PC-9 (cell line): Measurements from ENCODE around the gene XXYLT1.

ENCODE experiments used
- EZH2 ChIP-seq: fragments of 200-600 bp; sonication (generic); IDR thresholded peaks from 2 replicates; pipeline ENCODE4 v1.8.0; 2017; ENCODE audit warnings: antibody characterized with exemption, low read depth
- TF ChIP-seq, protein P1 (sequence below): fragments of 200-600 bp; sonication (generic); conservative IDR thresholded peaks from 2 replicates; pipeline ENCODE4 v1.6.1; 2017; ENCODE audit warnings: mixed run types, antibody characterized with exemption, mild to moderate bottlenecking, moderate library complexity

DNA sequence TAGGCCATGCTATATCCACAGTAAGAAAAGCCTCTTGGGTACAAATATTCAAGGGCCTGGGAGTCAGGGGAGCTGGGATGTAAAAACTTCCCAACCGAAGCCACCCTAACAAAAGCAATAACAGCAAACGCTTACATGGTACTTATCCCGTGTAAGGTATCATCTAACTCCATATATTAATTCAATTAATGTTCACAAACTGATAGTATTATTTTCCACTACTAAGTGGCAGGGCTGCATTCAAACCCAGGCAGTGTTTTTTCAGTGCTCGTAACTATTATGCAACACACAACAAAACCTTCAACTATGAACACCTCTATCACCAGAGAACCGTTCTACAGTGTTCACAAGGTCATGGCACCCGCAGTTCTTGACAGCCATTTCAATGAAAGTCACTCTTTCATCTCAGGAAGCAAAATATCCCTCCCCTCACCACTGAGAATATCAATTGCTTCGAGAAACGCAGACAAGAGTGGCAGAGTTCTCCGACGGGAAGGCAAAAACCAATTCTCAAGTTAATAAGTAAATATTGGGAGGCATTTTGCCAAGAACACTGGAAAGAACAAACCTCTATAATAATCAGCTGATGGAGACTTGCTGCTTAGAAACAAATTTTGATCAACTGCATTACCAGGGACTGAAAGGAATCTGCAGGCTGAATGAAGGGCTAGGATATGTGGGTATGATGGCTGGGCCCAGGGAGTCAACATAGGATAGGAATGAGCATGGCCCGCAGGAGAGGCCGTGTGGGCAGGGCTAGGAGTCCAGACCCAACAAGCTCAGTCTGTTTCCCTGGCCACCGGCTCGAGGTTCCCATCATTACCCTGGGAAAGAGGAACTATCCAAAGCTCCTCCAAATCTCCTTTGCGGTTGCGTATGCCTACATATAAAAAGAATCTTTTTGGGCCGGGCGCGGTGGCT lies 72.3 kb downstream of the XXYLT1 start:
- TF ChIP-seq, protein P1, sequence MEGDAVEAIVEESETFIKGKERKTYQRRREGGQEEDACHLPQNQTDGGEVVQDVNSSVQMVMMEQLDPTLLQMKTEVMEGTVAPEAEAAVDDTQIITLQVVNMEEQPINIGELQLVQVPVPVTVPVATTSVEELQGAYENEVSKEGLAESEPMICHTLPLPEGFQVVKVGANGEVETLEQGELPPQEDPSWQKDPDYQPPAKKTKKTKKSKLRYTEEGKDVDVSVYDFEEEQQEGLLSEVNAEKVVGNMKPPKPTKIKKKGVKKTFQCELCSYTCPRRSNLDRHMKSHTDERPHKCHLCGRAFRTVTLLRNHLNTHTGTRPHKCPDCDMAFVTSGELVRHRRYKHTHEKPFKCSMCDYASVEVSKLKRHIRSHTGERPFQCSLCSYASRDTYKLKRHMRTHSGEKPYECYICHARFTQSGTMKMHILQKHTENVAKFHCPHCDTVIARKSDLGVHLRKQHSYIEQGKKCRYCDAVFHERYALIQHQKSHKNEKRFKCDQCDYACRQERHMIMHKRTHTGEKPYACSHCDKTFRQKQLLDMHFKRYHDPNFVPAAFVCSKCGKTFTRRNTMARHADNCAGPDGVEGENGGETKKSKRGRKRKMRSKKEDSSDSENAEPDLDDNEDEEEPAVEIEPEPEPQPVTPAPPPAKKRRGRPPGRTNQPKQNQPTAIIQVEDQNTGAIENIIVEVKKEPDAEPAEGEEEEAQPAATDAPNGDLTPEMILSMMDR, result no peak
- TF ChIP-seq EZH2, result no peak
